ENCODE data around the gene ZFYVE26. TPM values are rescaled to one million over a fixed set of nuclear protein-coding genes. Genes with fewer than 3 reads are reported as not detected.
"Not testable (repeated sequence)": the region's sequence is repeated elsewhere in the genome, so short reads cannot be mapped to it uniquely, and the experiment has no call there.

The ZFYVE26 gene
- total RNA-seq, 1 donor from 2014 or later: 13.3 TPM

DNA sequence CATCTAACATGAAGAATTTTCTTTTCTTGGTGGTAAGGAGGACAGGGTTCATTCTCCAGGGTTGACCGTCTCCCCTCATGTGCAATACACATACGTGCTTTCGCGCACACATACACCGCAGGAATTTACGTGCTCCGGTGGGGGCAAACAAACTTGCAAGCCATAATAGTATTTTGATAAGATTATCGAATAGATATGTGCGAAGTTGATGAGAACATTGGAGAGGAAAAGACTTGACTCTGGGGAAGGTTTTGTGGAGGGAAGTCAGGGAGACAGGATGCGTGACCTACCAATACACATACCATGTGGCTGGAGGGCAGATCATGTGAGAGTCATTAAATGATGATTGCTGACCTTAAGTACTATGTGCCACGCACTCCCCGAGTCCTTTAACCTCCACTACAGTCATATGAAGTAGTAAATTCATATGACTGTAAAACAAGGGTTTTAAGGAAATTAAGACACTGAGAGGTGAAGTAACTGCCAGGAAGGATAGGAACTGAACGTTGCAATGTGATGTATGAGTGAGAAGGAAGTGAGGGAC lies 4.1 kb upstream of the ZFYVE26 start:
- intact Hi-C loops (cut with micrococcal nuclease): no loop called here
- TF ChIP-seq, protein P1, sequence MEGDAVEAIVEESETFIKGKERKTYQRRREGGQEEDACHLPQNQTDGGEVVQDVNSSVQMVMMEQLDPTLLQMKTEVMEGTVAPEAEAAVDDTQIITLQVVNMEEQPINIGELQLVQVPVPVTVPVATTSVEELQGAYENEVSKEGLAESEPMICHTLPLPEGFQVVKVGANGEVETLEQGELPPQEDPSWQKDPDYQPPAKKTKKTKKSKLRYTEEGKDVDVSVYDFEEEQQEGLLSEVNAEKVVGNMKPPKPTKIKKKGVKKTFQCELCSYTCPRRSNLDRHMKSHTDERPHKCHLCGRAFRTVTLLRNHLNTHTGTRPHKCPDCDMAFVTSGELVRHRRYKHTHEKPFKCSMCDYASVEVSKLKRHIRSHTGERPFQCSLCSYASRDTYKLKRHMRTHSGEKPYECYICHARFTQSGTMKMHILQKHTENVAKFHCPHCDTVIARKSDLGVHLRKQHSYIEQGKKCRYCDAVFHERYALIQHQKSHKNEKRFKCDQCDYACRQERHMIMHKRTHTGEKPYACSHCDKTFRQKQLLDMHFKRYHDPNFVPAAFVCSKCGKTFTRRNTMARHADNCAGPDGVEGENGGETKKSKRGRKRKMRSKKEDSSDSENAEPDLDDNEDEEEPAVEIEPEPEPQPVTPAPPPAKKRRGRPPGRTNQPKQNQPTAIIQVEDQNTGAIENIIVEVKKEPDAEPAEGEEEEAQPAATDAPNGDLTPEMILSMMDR (IDR thresholded peaks at IDR 0.05; ENCODE audit: borderline replicate concordance): no peak
- H3K9me3 ChIP-seq (replicated peaks): no peaks in the 10 kb centered on the region
- peaks cover 5% of the 10 kb centered on the region for H3K36me3 ChIP-seq
- no peak for DNase-seq
- H3K4me3 ChIP-seq: peak overlapping the region; percentile 93
- H3K4me1 ChIP-seq: peaks cover 30% of the 10 kb centered on the region
- no peaks in the 10 kb centered on the region for H3K27me3 ChIP-seq (ENCODE audit: low read depth)
- no peak overlapping the region for H3K27ac ChIP-seq (replicated peaks)

DNA sequence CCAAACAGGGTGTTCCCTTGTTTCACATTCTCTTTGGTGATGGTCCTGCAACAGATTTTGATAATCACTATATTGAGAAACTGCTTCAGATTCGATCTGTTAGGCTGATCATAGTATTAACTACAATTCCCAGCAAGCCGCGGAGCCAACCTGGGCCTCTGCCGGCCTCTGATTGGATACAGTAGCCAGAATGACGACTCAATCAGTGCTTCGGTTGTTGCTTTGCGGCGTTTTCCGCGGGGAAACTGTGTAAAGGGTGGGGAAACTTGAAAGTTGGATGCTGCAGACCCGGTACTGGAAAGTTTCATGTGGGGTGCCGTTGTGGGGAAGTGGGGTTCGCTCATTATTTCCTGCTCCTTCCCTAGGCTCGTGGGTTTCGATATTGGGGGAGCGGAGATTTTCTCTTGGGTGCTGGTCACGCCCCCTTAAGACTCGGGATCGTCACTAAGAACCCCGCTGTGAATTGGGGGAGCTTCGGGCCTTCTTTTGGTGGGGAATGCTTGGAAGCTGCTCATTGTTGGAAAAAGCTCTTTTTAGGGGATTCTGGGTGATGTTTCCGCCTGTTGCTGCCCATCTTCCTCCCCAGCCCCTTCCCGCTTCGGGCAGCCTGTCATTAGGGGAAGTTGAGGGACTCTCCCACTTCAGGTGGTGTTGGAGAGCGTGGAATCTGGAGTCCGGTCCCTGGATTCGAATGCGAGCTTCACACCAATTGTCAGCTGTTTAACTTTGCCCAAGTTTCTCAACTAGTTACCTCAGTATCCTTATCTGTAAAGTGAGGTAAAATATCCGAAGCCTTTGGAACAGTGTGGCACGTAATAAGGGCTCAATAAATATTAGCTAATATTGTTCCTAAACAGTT lies 3.4 kb upstream of the ZFYVE26 start, which contains the start of gene RAD51B:
TSS of gene RAD51B (plus strand) at position 217 of the 859 bp plus-strand sequence.
- TF ChIP-seq, protein P1 (IDR thresholded peaks at IDR 0.05; ENCODE audit: borderline replicate concordance): no peak
- no peaks in the 10 kb centered on the region for H3K36me3 ChIP-seq

DNA sequence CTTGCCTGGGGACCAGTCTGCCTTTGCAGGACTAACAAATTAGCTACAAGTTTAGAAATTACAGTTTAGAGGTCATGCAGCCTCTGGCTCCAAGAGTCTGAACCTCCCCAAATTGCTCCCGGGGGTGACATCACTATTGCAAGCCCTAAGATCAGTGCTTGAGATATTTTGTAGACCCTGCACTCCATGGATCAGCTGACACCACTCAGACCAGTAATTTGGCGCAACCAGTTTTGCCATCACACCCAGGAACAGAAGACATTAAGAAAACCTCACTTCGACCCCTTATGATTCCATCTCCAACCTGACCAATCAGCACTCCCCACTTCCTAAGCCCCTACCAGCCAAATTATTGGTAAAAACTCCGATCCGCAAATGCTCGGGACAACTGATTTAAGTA lies 2.1 kb upstream of the ZFYVE26 start:
- DNase-seq; H3K27me3 ChIP-seq (ENCODE audit: low read depth); H3K9me3 ChIP-seq (replicated peaks); H3K27ac ChIP-seq (replicated peaks); intact Hi-C loops (cut with micrococcal nuclease); H3K4me3 ChIP-seq; H3K36me3 ChIP-seq: not testable (repeated sequence)
- H3K4me1 ChIP-seq: peaks cover 43% of the 10 kb centered on the region

More for the DNA sequence above, 3.4 kb upstream of the ZFYVE26 start, which contains the start of gene RAD51B:
- Histone ChIP-seq H3K27me3 (ENCODE audit: low read depth) (no peaks in the 10 kb centered on the region), H3K4me1 (peaks cover 37% of the 10 kb centered on the region), H3K4me3 (peak within 1 kb of the TSS; percentile 93), H3K9me3 (replicated peaks) (no peaks in the 10 kb centered on the region), H3K27ac (replicated peaks) (peak within 1 kb of the TSS; percentile 70)
- intact Hi-C loops (cut with micrococcal nuclease): no loop called here
- DNase-seq: peak; percentile 85

DNA sequence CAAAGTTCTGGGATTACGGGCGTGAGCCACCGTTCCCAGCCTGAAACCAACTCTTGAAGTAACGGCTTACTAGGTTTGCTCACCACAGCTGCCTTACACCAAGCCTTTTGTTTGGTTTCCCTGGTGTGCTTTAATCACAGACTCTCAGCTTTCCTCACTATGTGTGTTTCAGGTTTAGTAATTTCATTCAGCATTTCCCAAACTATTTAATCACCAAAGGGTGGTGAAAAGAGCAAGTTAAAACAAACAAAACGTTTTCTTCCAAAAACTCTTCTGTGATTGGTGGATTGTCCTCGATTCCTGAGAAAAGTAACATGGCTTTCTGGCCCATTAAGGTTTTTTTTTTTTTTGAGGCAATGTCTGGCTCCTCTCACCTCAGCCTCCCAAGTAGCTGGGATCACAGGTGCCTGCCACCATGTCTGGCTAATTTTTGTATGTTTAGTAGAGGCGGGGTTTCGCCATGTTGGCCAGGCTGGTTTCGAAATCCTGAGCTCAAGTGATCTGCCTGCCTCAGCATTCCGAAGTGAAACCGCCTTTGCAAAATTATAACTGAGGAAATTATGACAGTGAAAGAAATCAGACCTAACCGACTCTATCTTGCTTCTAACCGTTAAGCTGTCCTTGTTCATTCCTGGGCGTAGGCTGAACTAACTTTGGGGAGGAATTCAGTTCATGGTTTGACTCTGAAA lies 1.5 kb upstream of the ZFYVE26 start:
- no peaks in the 10 kb centered on the region for H3K9me3 ChIP-seq (replicated peaks)
- DNase-seq: no peak
- TF ChIP-seq, protein P1 (IDR thresholded peaks at IDR 0.05; ENCODE audit: borderline replicate concordance): no peak
- H3K36me3 ChIP-seq: peaks cover 9% of the 10 kb centered on the region
- intact Hi-C loops (cut with micrococcal nuclease): no loop called here
- no peaks in the 10 kb centered on the region for H3K27me3 ChIP-seq (ENCODE audit: low read depth)
- H3K4me3 ChIP-seq: no peak overlapping the region
- peaks cover 43% of the 10 kb centered on the region for H3K4me1 ChIP-seq
- H3K27ac ChIP-seq (replicated peaks): no peak overlapping the region

DNA sequence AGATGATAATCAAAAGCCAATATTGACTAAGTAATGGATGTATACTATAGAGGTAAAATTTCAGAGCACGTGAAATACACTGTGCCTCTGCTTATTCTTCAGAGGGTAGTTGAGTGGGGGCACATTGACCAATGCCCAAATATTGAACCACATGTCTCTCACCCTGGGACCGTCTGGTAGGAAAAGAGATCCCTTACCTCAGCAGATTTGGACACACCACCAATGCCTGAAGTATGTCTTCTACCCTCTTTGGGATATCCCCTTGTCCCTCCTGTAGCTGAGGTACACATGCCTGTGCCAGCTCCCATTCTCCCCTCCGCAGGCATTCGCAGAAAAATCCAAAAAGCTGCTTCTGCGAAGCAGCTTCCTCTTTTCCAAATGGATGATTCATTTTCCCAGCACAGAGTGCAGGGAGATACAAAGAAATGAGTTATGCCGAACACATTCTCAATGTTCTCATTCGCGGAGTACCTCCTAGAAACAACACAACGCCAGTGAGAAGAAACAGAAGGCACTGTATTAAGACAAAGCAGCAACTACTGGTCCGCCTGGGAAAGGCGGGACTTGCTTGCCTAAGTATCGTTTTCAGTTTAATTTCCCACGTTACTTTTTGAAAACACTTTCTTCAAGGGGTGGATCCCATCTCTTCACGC lies 691 bp downstream of the ZFYVE26 start:
- peaks cover 23% of the 10 kb centered on the region for H3K36me3 ChIP-seq
- no peaks in the 10 kb centered on the region for H3K27me3 ChIP-seq (ENCODE audit: low read depth)
- H3K4me1 ChIP-seq: peaks cover 42% of the 10 kb centered on the region
- intact Hi-C loops (cut with micrococcal nuclease): no loop called here
- H3K27ac ChIP-seq (replicated peaks): peak overlapping the region; percentile 79
- H3K9me3 ChIP-seq (replicated peaks): no peaks in the 10 kb centered on the region
- TF ChIP-seq, protein P1 (IDR thresholded peaks at IDR 0.05; ENCODE audit: borderline replicate concordance): no peak
- H3K4me3 ChIP-seq: peak overlapping the region; percentile 79
- DNase-seq: no peak

Measured in left ventricle myocardium inferior (tissue), 1 donor.